Adrenal gland (tissue), 5 donors: ENCODE results near the gene TRDN.

ENCODE experiments used
- CTCF ChIP-seq, 6 experiments: fragments of 450-650 bp in 4 of 6; fragments of 200-600 bp in 2 of 6; sonication (generic) in 1 of 6; IDR thresholded peaks; 1 replicate in 5 of 6; 2 replicates in 1 of 6; pipeline versions ENCODE4 v1.5.1 to v1.8.0; 2016 to 2021; ENCODE audit warnings: antibody characterized with exemption in 6 of 6, mild to moderate bottlenecking in 2 of 6, moderate library complexity in 1 of 6
- POLR2A ChIP-seq, 2 donors: fragments of 450-650 bp; IDR thresholded peaks; one replicate each; pipeline ENCODE4 v1.6.1; 2017; ENCODE audit warnings: antibody characterized with exemption in 2 of 2, mild to moderate bottlenecking in 2 of 2, moderate library complexity in 1 of 2
- donor health status: DM: no; HTN: no; CAD: no.

DNA sequence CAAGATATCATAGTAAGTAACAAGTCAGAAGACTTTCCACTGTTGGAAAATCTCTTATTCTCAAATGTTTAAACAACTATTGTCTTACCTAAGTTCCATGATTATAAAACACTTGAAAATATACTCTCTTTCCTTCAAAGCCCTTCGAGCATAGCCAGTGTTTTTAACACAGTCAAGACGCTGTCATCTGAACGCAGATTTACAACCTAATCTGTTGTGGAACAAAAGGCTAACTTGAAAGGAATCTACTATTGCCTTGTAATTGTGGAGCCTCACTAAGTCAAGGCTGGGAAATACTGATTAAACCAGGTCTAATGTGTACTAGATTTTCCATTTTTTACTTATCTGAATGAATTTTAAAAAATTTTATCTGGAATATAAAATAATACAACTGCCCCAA, 205.8 kb downstream of the TRDN start:
- TF ChIP-seq CTCF (IDR thresholded peaks at IDR 0.05) (no peak), POLR2A (IDR thresholded peaks at IDR 0.05) (no peak)
